Urinary bladder (tissue), 4 donors: ENCODE measurements around the gene TOMM22. TPM values are rescaled to one million over a fixed set of nuclear protein-coding genes. Genes with fewer than 3 reads are reported as not detected.
A peak's percentile ranks its signal among the peaks of the same experiment; 100 is the strongest.

Experiments
- DNase-seq: peaks from one replicate; pipeline ENCODE4 v3.0.0-alpha.2; 2015; ENCODE audit errors: extremely low spot score
- H3K27ac ChIP-seq: one replicate; pipeline ENCODE4 v1.5.1; 2013; ENCODE audit warnings: low read depth, mild to moderate bottlenecking, moderate library complexity
- H3K36me3 ChIP-seq: one replicate; pipeline ENCODE4 v1.6.1; 2013; ENCODE audit warnings: mild to moderate bottlenecking, moderate library complexity; ENCODE audit not compliant: insufficient read depth
- H3K4me1 ChIP-seq: one replicate; pipeline ENCODE4 v1.6.1; 2013; ENCODE audit warnings: mild to moderate bottlenecking, moderate library complexity; ENCODE audit not compliant: insufficient read depth
- H3K4me3 ChIP-seq: one replicate; pipeline ENCODE4 v1.5.1; 2013; ENCODE audit warnings: low read depth, low read length
- WGBS: extraction: QIAGEN DNeasy Blood & Tissue Kit; methylation state at CpG from one replicate; pipeline ENCODE4 v1.1.7; 2013; 5-methylcytosine and 5-hydroxymethylcytosine counted together
- polyA plus RNA-seq: library from polyadenylated mRNA; stranded (reverse); fragments of 200-250 nt; gene quantifications from one replicate; pipeline ENCODE4 v1.2.3, GENCODE V29; 2013
- total RNA-seq: library from RNA; depleted of rRNA; stranded (reverse); fragments of >200 nt; gene quantifications from one replicate; pipeline ENCODE4 v1.2.3, GENCODE V29; 2014
- donor health status: healthy with polysubstance abuse.
- donor health status: healthy.

TOMM22 gene
- total and polyA plus RNA-seq, 2 donors: 34.4 to 35.8 TPM

DNA sequence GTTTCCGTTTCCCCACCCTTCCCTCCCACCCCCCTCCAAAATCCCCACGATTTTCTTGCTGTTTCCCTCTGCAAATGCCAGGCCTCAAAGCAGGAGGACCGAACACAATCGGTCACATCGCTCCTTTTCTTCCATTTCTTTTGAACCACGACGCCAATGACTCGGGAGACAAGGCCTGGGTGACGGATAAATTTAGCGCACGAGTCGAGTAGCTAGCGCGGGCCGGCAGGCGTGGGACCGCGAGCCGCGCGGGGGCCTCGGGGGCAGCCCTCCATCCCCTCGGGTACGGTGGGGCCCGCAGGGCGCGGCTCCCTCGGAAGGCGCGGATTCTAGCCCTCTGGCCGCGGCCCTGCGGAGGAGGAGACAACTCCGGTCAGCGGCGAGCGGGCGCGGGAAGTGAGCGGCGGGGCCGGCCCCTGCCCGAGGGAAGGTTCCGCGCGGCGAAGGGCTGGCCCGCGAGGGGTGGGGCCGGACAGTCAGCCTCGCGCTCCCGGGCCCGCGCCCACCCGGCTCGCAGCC is 18.6 kb downstream of the TOMM22 start:
- no peaks in the 10 kb centered on the region for H3K4me1 ChIP-seq
- WGBS: under 1% methylated on average over 57 of the region's 57 CpGs
- peak overlapping the region; percentile 75 for H3K4me3 ChIP-seq
- no peaks in the 10 kb centered on the region for H3K36me3 ChIP-seq
- H3K27ac ChIP-seq: peak overlapping the region; percentile 94
- no peak for DNase-seq

DNA sequence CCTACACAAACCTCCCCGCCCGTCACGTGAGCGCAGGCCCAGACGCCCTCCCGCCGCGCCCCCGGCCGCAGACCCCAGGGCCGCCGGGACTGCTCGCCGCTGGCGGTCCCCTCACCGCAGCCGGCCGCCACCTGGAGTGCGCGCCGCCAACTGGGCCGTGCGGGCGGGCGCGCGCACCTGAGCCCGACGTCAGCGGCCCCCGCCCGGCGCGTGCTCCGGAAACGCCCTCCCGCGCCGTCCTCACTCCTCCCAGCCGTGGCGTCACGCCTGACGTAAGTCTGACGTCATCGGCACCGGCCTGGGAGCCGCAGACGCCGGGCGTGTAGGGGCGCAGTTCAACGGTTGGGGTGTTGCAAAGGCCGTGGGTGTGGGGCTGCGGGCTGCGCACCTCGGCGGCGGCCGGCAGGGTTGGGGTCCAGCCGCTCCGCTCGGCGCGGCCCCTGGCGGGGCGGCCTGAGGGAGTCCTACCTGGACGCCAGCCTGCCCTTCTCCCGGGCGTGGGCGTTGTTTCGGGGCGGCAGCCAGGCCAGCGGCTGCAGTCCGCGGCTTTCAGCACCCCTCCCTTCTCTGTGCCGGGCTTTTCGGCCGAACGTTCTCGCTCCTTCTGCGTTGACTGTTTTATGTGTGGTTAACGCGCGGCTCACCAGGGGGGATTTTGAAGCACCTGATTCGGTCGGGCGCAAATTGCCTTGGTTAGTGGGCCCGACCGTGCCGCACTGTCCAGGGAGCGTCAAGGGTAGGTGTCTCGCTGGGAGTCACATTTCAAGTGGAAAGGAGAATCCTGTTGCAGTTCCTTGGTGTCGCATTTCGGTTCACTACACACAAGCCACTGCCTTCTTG is 19.3 kb downstream of the TOMM22 start, which contains the start of gene JOSD1:
TSS of gene JOSD1 (minus strand) at position 155 of the 840 bp plus-strand sequence. CDS start 956 bp downstream, outside the sequence.
- no peak for DNase-seq
- Histone ChIP-seq H3K4me1 (no peaks in the 10 kb centered on the region), H3K4me3 (peak within 1 kb of the TSS; percentile 75), H3K27ac (peak within 1 kb of the TSS; percentile 98), H3K36me3 (no peaks in the 10 kb centered on the region)
- under 1% methylated on average over 94 of the region's 94 CpGs for WGBS

DNA sequence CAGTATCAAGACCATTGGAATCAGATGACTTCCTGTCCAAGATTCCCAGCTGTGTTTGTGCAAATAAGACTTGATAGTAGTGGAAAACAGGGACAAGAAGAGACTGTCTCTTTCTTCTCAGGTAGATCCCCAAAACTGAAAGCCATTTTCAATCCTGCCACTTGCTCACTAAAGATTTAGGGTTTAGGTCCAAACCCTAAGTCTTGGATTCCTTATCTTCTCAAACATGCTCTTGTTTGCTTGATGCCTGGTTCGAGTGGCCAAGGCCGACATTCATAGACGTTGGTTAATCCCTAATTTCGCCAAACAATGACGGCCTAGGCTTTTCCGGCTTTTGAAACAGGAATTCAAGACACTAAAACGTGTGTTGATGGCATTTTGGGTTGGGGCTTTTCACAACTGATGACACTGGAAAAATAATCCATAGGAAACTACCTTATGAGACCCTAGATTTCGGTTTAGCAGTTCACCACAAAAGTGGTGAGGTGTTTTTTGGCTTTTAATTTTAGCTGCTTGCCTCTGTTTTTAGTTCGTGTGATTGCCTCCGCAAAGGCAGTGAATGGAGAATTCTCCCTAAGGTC is 23.0 kb downstream of the TOMM22 start:
- no peak for DNase-seq
- Histone ChIP-seq H3K27ac (no peak overlapping the region), H3K4me3 (no peak overlapping the region), H3K36me3 (no peaks in the 10 kb centered on the region), H3K4me1 (peaks cover 4% of the 10 kb centered on the region)
- WGBS: 9% methylated on average over 10 of the region's 10 CpGs

DNA sequence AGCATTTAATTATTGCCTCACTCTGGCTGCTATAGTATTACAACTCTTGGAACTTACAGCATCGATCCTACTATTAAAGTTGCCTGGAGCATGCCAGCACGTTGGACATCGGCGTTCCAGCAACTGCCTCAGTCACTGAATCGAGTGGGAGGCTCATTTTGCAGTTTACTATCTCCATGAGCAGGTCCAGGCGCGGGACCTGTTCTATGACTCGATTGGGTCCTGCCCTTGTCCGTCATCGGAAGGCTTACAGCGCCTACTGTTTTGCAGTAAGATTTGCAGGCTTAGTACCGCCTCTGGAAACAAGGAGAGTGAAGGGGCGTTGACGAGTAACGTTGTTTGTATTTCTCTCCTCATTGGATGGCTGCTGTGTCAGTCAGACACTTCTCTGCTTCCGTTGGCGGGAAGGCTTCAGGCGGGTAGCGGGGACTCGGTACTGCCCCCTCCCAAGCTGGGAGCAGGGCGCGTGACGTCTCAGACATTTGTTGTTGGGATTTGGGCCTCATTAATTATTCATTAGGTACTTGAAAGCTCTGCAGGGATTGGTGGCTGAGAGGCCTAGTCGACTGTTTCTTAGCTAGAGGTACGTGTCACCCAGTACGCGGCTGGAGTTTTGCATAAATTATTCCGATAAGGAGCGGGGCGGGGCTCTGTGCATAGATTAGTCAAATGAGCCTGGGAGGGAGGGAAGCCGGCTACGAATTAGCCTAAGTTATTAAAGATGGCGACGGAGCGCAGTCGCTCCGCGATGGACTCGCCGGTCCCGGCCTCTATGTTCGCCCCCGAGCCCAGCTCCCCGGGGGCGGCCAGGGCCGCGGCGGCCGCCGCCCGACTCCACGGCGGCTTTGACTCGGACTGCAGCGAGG is 23.7 kb downstream of the TOMM22 start, which contains the start of gene GTPBP1:
TSS of gene GTPBP1 (plus strand) at position 710 of the 866 bp plus-strand sequence. CDS start at position 722, 12 bp downstream.
- Histone ChIP-seq H3K36me3 (no peaks in the 10 kb centered on the region), H3K27ac (peak within 1 kb of the TSS; percentile 92), H3K4me1 (peaks cover 4% of the 10 kb centered on the region), H3K4me3 (peak within 1 kb of the TSS; percentile 82)
- peak; percentile 100 for DNase-seq
- WGBS: under 1% methylated on average over 55 of the region's 55 CpGs

DNA sequence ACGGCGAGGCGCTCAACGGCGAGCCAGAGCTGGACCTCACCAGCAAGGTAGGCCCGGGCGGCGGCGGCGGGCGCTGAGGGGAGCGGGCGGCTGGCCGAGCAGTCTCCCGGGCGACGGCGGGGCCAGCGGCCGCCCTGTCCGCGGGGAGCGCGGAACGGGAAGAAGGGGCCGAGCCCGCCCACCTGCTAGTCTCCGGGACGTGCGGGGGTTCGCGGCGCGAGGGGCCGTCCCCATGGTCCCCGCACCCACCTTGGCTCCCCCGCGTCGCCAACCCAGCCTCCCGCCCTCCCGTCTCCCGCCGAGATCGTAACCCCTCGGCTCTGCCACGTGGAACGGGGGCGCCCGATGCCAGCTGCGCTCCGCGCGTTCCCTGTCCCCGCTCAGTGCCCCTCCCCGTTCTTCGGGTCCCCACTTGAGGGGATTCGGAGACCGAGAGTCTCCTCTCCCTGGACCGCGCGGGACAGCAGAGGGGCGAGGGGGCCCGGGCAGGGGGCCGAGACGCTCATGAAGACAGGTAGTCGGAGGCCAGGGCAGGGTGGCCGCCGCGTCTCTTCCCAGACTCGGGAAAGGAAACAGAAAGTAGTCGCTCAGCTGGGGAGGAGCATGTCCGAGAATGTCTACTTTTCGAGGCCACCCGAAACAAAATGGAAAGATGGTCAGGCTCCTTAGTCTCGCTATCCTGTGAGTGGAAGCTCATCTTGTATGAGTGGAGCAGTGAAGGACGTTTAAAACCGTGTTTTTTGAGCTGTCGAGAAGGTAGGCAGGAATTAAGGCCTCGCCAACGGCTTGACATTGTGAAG is 24.5 kb downstream of the TOMM22 start:
- no peak for DNase-seq
- WGBS: under 1% methylated on average over 80 of the region's 80 CpGs
- Histone ChIP-seq H3K4me1 (peaks cover 4% of the 10 kb centered on the region), H3K4me3 (peak overlapping the region; percentile 82), H3K36me3 (no peaks in the 10 kb centered on the region), H3K27ac (peak overlapping the region; percentile 92)

DNA sequence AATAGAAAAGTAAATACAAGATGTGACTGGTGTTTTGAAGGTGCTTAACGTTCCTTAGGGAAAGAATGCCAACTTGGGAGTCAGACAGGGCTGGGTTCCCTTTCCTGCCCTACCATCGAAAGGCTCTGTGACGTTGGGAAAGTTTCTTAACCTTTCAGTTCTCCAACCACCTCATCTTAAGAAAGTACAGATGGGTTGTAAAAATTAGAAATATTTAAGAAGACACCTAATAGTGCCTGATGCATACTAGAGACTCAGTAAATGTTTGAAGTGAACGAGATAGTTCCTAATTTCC is 25.1 kb downstream of the TOMM22 start:
- Histone ChIP-seq H3K4me1 (peaks cover 4% of the 10 kb centered on the region), H3K4me3 (peak overlapping the region; percentile 82), H3K36me3 (no peaks in the 10 kb centered on the region), H3K27ac (peak overlapping the region; percentile 92)
- WGBS: 2% methylated on average over 4 of the region's 4 CpGs
- DNase-seq: no peak

DNA sequence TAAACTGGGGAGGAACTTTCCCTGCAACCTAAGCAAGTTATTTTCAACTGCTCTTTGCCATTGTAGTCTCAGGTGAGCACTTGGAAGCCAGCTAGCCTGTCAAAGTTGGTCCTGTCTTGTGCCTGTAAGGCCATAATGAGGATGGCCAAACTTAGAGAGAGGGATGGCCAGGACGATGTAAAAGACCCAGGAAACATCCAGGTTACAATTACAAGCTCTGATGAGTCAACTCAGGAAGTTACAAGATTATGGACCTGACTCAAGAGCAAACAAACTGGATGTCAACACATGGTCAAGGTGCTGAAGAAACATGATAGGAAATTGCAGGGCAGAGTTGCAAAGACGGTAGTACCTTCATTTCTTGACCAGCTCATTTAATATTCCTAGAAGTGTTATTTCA is 25.6 kb downstream of the TOMM22 start:
- WGBS: 45% methylated on average over 2 of the region's 2 CpGs
- no peak for DNase-seq
- H3K27ac ChIP-seq: no peak overlapping the region
- no peak overlapping the region for H3K4me3 ChIP-seq
- H3K4me1 ChIP-seq: peaks cover 4% of the 10 kb centered on the region
- H3K36me3 ChIP-seq: no peaks in the 10 kb centered on the region

DNA sequence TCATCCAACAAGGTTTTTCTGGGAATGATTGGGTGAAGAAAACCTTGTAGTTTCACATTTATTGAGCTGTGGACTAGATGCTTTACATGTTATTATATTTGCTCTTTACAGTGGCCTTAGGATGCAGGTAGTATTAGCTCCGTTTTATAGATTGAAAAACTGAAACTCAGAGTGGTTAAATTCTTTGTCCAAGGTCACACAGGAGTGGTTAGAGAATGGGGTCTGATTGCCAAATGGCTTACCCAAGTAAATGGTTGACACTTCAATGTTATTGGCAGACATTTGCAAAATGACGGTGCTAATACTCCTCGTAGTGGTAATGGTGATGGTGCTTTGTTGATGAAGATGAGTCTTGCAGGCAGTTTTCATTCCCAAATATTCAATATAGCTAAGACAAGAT is 26.2 kb downstream of the TOMM22 start:
- Histone ChIP-seq H3K27ac (no peak overlapping the region), H3K4me1 (peaks cover 4% of the 10 kb centered on the region), H3K4me3 (no peak overlapping the region), H3K36me3 (no peaks in the 10 kb centered on the region)
- 88% methylated on average over 3 of the region's 3 CpGs for WGBS
- no peak for DNase-seq

DNA sequence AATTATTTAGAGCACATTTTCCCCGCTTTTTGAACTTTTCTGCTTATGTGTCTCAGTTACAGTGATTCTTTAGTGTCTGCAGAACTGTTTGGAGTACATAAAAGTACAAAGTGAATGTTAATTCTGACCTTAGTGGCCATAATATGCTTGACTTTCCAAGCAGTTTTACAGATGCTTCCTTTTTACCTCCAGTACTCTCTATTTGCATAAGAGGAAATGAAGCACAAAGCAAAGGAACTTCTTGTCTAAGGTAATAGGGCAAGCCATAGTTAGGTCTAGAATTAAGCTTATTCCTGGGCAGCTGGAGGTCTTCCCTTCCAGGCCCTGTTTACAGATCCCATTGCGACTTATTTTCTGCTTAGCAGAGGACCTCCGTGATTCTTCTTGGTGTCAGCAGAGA is 27.5 kb downstream of the TOMM22 start:
- peaks cover 4% of the 10 kb centered on the region for H3K4me1 ChIP-seq
- H3K27ac ChIP-seq: no peak overlapping the region
- no peaks in the 10 kb centered on the region for H3K36me3 ChIP-seq
- DNase-seq: no peak
- 84% methylated on average over 3 of the region's 3 CpGs for WGBS
- H3K4me3 ChIP-seq: no peak overlapping the region

DNA sequence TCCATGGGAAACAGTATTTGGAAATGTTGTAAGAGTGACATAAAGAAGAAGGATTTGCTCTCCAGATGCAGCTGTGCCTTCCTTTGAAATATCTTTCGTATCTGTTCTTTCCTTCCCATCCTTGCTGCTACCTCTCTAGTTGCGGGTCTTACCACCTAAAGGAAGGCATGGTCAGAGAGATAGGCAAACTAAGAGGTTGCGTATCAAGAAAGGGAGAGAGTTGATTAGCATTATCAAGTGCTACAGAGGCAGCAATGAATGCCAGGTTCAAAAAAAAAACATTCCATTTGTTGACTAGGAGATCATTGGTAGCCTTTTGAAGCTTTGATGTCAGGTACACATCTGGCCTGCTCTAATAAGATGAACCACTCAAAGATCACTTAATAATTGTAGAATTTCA is 28.6 kb downstream of the TOMM22 start:
- Histone ChIP-seq H3K4me1 (peaks cover 4% of the 10 kb centered on the region), H3K36me3 (no peaks in the 10 kb centered on the region), H3K4me3 (no peak overlapping the region), H3K27ac (no peak overlapping the region)
- no peak for DNase-seq
- 92% methylated on average over 3 of the region's 3 CpGs for WGBS

DNA sequence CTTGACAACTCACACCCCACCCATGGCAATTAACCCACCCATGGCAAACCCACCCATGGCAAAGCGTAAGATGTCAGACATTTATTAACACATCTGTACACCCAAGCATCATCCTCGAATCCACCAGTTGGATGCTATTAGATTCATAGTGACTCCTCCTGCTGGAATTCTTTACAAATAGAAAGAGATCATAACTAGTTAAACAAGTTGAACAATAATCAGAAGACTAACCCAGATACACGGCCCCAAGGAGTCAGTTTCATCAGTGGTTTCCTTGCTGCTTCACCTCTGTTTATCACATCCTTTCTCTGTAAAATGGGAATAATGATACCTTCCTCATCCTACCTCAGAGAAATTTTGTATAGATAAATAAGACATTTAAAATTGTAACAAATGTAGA is 29.1 kb downstream of the TOMM22 start:
- DNase-seq: no peak
- Histone ChIP-seq H3K27ac (no peak overlapping the region), H3K4me3 (no peak overlapping the region), H3K36me3 (no peaks in the 10 kb centered on the region), H3K4me1 (peaks cover 4% of the 10 kb centered on the region)
- WGBS: 84% methylated on average over 3 of the region's 3 CpGs

DNA sequence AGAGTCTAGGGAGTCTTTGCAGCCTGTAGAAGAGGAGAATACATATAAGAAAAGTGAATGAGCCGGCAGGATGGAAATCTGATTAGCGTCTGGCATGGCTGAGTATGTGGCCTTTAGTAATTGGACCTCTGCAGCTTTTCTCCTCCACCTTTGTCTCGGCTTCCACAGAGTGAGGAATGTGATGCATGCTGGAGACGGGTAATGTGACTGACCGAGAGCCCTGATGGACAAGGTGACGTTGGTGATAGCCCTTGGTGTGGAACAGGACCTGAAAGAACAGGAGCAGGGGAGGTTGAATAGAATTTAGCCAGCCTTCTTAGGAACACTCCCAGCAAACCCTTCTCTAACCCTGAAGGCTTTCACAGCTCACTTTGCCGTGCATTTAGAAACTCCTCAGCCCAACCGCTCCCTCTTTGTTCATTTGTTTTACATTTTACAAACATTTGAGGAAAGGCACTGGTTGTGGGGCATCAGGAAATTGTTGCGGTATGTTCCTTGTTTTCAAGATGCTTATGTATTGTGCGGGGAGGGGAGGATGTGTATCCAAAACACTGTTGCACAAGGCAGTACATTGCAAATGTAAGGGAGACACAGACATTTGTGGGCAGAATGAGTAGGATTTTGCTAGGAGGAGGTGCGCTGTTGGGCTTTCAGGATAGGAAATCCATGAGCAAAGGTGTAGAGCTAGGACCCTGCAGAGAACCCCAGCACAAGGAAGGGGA is 30.9 kb downstream of the TOMM22 start:
- Histone ChIP-seq H3K36me3 (no peaks in the 10 kb centered on the region), H3K4me3 (no peak overlapping the region), H3K4me1 (peaks cover 4% of the 10 kb centered on the region), H3K27ac (no peak overlapping the region)
- WGBS: 85% methylated on average over 11 of the region's 11 CpGs
- no peak for DNase-seq
